Fibroblast of pulmonary artery (primary cell): ENCODE results near the gene SGO2.

Experiments used
- DNase-seq: peaks from one replicate; pipeline ENCODE4 v3.0.0-alpha.2; 2010; ENCODE audit warnings: low read depth
- H3K4me3 ChIP-seq: replicated peaks from 2 replicates; pipeline ENCODE4 v1.5.1; 2011; ENCODE audit warnings: low read depth, mild to moderate bottlenecking, control low read depth, low read length, moderate library complexity
- CTCF ChIP-seq: IDR thresholded peaks from 2 replicates; pipeline ENCODE4 v1.5.1; 2011; ENCODE audit warnings: mild to moderate bottlenecking, control low read depth, low read length, inconsistent platforms; ENCODE audit errors: missing control alignments

Gene SGO2

GRCh38 chr2:200613692-200614091, 87.7 kb downstream of the SGO2 start:
- H3K4me3 ChIP-seq: no peak overlapping the region
- TF ChIP-seq CTCF: no peak

DNA sequence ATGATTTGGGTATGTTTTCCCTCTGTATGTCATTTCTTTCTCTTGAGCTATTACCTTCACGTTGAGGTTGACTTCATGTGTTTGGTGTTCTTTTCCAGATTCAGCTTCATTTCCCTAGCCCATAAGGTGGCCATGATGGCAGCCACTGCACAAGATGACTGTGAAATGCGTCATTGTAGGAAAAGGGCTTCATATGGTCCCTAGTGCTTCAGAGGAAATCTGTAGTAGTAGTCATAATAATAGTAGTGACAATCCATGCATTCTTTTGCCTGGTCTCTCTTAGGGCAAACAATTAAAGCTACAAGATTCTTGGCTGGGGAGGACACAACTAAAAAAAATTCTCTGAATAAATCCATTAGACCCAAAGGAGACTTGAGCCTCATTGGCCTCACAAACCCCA, 88.2 kb downstream of the SGO2 start:
- TF ChIP-seq CTCF: no peak
- DNase-seq: no peak
- H3K4me3 ChIP-seq: no peak overlapping the region

More at GRCh38 chr2:200613692-200614091, 87.7 kb downstream of the SGO2 start:
- DNase-seq: no peak

GRCh38 chr2:200615247-200615646, 89.2 kb downstream of the SGO2 start:
- peak; percentile 22 for TF ChIP-seq CTCF
- H3K4me3 ChIP-seq: no peak overlapping the region
- peak; percentile 85 for DNase-seq

- no peak for DNase-seq
- H3K4me3 ChIP-seq: no peak overlapping the region
- TF ChIP-seq CTCF: no peak
These were observed 90.2 kb downstream of the SGO2 start for GRCh38 chr2:200616193-200616592.

DNA sequence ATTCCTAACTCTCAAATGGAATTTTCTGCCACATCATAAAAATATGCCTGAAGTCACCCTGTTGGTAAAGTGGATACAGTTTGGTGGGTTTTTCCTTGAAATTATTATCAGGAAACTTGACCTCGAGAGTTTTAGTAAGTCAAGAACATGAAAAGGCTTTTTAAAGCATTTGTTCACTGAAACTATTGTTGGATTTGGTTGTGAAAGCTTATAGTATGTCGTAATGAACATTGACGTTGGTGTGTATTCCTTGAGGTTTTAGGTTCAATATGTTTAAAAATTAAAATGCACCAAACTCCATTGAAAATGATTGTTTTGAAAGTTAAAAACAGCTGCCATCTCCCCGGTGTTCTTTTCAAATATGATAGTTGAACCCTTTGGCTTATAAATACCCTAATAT, 90.6 kb downstream of the SGO2 start:
- no peak overlapping the region for H3K4me3 ChIP-seq
- TF ChIP-seq CTCF: no peak
- peak; percentile 71 for DNase-seq

DNA sequence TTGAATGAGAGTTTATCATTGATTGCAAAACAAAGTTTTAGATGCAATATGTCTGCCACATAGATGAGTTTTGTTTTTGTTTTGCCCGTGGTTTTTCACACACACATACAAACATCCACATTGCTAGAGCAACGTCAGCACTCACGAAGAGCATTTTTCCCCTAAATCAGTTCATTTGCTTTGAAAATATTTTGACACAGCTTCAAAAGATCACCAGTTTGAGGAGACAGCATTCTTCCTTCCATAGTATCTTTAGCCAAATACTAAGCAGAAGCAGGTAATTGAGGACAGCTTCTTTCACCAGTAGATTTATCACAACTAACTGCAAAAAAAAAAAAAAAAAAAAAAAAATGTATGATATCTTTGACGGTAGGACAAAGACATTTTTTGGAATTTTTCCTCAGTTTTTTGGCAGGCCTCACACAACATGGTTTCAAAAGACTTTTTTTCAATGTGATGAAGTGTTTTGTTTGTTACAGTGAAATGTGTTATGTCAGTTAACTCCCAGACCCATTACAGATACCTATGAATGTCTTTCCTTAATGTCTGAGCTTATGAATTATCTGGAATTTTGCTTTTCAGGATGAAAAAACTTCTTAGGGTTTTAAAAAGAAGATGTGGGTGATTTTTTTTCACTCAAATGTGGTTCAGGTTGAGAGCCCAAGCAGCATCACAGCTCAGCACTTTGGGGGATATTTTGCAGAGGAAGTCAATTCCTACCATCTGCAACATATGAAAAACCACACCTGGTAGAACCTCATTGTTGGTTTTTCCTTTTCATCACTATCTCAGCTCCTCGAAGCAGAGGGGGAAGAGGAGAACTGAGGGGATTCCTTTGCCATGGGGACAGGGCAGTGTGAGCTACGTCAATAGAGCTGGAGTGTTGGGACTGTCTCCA, 91.4 kb downstream of the SGO2 start:
- TF ChIP-seq CTCF: no peak
- H3K4me3 ChIP-seq: no peak overlapping the region
- DNase-seq: peak; percentile 77

GRCh38 chr2:200618054-200618419, 92.0 kb downstream of the SGO2 start:
- TF ChIP-seq CTCF: no peak
- no peak overlapping the region for H3K4me3 ChIP-seq
- no peak for DNase-seq
